ENCODE measurements around the gene TSPAN14.
"Not testable (repeated sequence)": the region's sequence is repeated elsewhere in the genome, so short reads cannot be mapped to it uniquely, and the experiment has no call there.

The TSPAN14 gene

DNA sequence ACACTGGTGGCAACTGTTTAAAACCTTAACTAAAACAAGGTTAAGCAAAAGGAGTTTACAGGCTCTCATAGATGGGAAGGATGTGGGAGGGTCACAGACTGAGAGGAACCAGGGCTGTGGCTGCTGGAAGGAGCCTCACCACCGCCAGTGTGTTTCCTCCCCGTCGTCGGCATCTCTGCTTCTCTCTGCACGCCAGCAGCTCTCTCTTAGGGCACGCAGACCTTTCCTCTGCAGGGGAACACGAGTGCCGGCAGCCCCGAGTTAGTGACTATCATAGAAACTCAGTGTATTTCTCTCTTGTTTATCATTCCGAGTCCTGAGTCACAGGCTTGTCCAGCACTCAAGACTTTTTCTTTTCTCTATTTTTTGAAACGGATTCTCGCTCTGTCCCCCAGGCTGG is 75.5 kb downstream of the TSPAN14 start:
- peak in 2 of 4 experiments; percentile 37 to 57 for DNase-seq

DNA sequence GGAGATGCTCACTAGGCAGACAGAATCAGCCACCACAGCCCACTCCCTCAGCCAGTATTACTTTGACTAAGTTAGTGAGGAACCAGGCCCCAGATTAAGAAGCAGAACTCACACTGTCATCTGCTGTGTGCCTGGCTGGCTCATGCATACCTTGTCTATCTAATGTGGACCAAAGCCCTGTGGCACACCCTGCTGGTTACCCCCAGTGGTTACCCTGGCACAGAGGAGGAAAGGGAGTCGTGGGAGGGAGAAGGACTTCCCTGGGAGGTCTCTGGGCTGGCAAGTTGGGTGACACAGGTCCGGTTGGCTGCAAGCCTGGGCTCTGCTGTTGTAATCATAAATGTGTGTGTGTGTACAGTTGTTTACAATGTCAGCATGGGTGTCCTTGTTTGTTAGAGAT is 76.1 kb downstream of the TSPAN14 start:
- DNase-seq, result peak in 1 of 4 experiments; percentile 33

- no peak for DNase-seq
Observed at GRCh38 chr10:80530816-80531215, 76.7 kb downstream of the TSPAN14 start.

- DNase-seq, result no peak
Observed at GRCh38 chr10:80532571-80532970, 78.5 kb downstream of the TSPAN14 start.

DNA sequence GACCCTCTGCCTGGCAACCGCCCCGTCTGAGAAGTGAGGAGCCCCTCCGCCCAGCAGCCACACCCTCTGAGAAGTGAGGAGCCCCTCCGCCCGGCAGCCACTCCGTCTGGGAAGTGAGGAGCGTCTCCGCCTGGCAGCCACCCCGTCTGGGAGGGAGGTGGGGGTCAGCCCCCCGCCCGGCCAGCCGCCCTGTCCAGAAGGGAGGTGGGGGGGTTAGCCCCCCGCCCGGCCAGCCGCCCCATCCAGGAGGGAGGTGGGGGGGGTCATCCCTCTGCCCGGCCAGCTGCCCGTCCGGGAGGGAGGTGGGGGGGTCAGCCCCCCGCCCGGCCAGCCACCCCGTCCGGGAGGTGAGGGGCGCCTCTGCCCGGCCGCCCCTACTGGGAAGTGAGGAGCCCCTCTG is 79.9 kb downstream of the TSPAN14 start:
- not testable (repeated sequence) for DNase-seq

DNA sequence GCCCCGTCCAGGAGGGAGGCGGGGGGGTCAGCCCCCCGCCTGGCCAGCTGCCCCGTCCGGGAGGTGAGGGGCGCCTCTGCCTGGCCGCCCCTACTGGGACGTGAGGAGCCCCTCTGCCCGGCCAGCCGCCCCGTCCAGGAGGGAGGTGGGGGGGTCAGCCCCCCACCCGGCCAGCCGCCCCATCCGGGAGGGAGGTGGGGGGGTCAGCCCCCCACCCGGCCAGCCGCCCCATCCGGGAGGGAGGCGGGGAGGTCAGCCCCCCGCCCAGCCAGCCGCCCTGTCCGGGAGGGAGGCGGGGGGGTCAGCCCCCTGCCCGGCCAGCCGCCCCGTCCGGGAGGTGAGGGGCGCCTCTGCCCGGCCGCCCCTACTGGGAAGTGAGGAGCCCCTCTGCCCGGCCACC is 80.5 kb downstream of the TSPAN14 start:
- not testable (repeated sequence) for DNase-seq

DNA sequence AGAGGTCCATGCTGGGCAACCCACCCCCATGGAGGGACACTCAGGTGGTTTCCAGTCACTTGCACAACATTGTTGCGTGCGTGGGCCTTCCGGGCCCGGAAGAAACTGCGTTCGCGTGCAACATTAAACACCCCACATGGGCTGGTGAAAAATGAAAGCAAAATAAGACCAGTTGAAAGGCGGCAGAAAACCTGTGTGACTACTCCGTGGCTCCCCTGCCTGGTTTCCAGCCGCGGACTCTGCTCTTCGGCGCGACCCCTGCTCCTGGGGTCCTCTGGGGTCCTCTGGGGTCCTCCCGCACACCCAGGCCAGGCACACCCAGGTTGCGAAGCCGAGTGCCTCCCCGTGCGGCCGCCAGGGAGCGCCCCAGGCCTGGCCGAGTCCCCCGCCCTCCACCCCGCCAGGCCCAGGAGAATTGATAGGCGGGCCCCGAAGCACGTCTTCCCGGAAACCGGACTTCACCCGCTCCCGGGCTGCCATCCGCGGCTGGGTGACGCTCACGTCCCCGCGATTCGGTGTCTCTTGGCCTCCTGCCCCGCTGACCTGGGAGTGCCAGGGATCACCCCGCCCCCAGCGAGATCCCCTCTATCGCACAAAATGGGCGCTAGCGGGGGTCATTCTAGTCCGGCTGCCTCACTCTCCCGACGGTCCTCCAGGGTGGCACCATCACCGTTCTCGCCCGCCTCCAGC is 81.7 kb downstream of the TSPAN14 start:
- DNase-seq, result peak; percentile 16 to 74 (median 42)

DNA sequence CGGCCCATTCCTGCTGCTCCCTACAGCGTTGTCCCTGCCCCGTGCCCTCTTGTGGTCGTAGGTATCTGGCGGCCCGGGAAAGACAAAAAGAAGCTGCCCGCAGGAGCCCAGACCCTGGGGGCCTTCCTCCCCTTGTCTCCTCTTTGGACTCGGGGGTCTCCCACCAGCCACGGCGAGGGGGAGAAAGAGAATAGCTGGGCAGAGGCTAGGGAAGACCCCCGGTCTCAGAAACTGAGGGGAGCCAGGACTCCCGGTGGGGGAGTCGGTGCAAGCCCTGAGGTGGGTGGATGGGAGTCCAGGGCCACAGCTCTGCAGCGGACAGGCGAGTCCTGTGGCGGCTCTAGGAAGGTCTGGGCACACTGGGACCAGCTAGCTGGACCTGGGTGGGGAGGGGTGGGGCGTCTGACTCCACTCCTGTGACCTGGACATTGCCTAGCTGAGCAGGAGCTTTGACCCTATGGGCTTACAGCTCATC is 82.3 kb downstream of the TSPAN14 start:
- no peak for DNase-seq

- DNase-seq, result no peak
Observed at GRCh38 chr10:80537086-80537735, 83.1 kb downstream of the TSPAN14 start.

GRCh38 chr10:80537736-80538480 is 83.8 kb downstream of the TSPAN14 start, which contains the start of gene SH2D4B:
Gene SH2D4B, plus strand, starts transcription at chr10:80537902. Its CDS starts 430 bp downstream, at chr10:80538332.
- DNase-seq, result no peak

GRCh38 chr10:80538481-80539185 is 84.5 kb downstream of the TSPAN14 start:
- DNase-seq, result no peak

- no peak for DNase-seq
Observed at GRCh38 chr10:80539421-80540031, 85.4 kb downstream of the TSPAN14 start.

DNA sequence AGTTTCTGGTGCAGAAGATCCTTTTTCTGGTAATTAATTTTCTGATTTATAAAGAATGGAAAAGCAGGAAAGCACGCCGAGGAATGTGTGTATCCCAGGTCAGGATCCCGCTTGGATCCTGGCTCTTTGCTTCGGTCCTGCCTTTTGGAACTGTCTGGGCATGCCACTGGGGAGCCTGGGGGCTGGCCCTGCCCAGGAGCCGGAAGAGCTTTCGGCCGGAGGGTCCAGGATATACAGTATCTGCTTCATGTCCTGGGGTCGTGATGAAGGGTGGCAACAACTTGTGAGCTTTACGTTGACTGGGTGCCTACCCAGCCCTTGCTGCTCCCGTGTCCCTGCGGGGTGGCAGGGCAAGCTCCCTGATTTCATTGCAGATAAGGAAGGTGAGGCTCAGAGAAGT is 86.0 kb downstream of the TSPAN14 start:
- DNase-seq, result no peak

- DNase-seq, result no peak
Observed at GRCh38 chr10:80540618-80540980, 86.5 kb downstream of the TSPAN14 start.

- no peak for DNase-seq
Observed at GRCh38 chr10:80540981-80541750, 87.1 kb downstream of the TSPAN14 start.

- no peak for DNase-seq
Observed at GRCh38 chr10:80542053-80542452, 87.9 kb downstream of the TSPAN14 start.

GRCh38 chr10:80542652-80543318 is 88.7 kb downstream of the TSPAN14 start:
- DNase-seq, result no peak

DNA sequence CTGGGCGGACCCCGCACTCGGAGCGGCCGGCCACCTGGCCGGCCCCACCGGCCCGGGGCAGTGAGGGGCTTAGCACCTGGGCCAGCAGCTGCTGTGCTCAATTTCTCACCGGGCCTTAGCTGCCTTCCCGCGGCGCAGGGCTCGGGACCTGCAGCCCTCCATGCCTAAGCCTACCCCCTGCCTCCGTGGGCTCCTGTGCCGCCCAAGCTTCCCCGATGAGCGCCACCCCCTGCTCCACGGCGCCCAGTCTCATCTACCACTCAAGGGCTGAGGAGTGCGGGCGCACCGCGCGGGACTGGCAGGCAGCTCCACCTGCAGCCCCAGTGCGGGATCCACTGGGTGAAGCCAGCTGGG is 89.2 kb downstream of the TSPAN14 start:
- DNase-seq, result not testable (repeated sequence)

DNA sequence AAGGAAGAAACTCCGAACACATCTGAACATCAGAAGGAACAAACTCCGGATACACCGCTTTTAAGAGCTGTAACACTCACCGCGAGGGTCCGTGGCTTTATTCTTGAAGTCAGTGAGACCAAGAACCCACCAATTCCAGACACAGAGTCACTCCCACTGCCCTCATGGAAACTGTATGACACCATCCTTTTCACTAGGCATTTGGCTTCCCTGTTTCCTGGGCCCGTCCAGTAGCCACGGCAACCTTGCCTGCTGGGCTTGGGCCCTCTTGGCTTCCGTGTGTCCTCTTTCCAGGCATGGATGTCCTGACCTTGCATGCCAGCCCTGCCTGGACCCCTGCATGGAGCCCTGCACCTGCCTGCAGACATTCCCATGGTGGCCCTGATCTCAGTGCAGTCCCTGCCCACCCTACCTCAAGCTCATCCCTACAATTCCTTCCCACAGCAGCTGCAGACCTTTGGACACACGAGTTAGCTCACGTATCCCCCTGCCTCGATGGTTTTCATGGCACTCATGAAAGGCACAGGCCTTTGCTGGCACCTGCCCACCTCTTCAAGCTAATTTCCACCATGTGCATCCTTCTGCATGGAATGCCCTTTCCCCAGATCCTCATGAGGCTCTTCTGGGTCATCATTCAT is 90.3 kb downstream of the TSPAN14 start:
- DNase-seq, result no peak

DNA sequence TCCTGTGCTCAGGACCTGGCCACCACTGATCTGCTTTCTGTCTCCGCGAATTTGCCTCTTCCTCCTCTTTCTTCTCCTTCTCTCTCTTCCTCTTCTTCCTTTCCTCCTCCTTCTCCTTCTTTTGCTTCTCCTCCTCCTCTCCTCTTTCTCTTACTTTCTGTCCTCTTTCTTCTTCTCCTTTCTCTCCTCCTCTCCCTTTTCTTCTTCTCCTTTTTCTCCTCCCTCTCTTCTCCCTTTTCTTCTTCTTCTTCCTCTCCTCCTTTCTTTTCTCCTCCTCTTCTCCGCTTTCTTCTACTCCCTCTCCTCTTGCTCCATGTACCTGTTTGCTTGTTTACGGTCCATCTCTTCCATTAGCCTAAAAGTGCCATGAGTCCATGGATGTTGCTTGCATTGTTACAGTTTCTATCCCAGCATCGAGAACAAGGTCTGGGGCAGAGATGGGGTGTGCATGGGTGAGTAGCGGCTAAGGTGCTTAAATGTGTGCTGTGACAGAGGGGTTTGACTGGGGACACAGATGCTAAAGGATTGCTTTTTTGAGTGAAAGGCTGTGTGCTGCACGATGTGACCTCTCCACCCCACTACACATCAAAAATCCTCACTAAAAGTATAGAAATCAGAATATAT is 91.3 kb downstream of the TSPAN14 start:
- no peak for DNase-seq
